ENCODE data around the gene RAD51B. TPM values are rescaled to one million over a fixed set of nuclear protein-coding genes. Genes with fewer than 3 reads are reported as not detected.

RAD51B gene
- total and polyA plus RNA-seq, 9 donors: 21.6 to 70.1 (median 35.1) TPM

GRCh38 chr14:68645371-68645770 lies 825.8 kb downstream of the RAD51B start:
- Histone ChIP-seq H3K9me3 (no peaks in the 10 kb centered on the region), H3K27ac (no peak overlapping the region), H3K27me3 (no peaks in the 10 kb centered on the region), H3K4me1 (ENCODE audit: insufficient read depth) (peaks cover 3% of the 10 kb centered on the region), H3K36me3 (no peaks in the 10 kb centered on the region), H3K4me3 (no peak overlapping the region)
- WGBS, 3 donors: 49 to 64% (median 60%) methylated on average over 2 of the region's 2 CpGs
- intact Hi-C loops (cut with DNase I): no loop called here
- TF ChIP-seq EP300 (IDR thresholded peaks at IDR 0.05) (no peak), POLR2A (IDR thresholded peaks at IDR 0.05) (no peak), CTCF (IDR thresholded peaks at IDR 0.05) (no peak)
- no peak for DNase-seq

GRCh38 chr14:68649476-68650189 lies 830.1 kb downstream of the RAD51B start:
- no peaks in the 10 kb centered on the region for H3K27me3 ChIP-seq
- H3K4me3 ChIP-seq: no peak overlapping the region
- H3K9me3 ChIP-seq: no peaks in the 10 kb centered on the region
- H3K27ac ChIP-seq: no peak overlapping the region
- no peaks in the 10 kb centered on the region for H3K36me3 ChIP-seq
- H3K4me1 ChIP-seq (ENCODE audit: insufficient read depth): peaks cover 26% of the 10 kb centered on the region
- WGBS, 3 donors: 85 to 94% (median 91%) methylated on average over 7 of the region's 7 CpGs
- DNase-seq: peak in 2 of 5 donors; percentile 10 to 13
- no peak for TF ChIP-seq POLR2A (IDR thresholded peaks at IDR 0.05)
- TF ChIP-seq CTCF (IDR thresholded peaks at IDR 0.05): no peak
- TF ChIP-seq EP300 (IDR thresholded peaks at IDR 0.05): no peak
- intact Hi-C loops (cut with DNase I): loop anchor here in 3 of 4 donors (10.0 kb wide), 3 partner anchors 85 to 255 kb away; no protein-coding TSS in a partner anchor

- H3K4me1 ChIP-seq (ENCODE audit: insufficient read depth): peaks cover 31% of the 10 kb centered on the region
- no peaks in the 10 kb centered on the region for H3K9me3 ChIP-seq
- no peak for TF ChIP-seq CTCF (IDR thresholded peaks at IDR 0.05)
- TF ChIP-seq POLR2A (IDR thresholded peaks at IDR 0.05): no peak
- no peak for TF ChIP-seq EP300 (IDR thresholded peaks at IDR 0.05)
- no peaks in the 10 kb centered on the region for H3K27me3 ChIP-seq
- no peaks in the 10 kb centered on the region for H3K36me3 ChIP-seq
- intact Hi-C loops (cut with DNase I): loop anchor here in 3 of 4 donors (10.0 kb wide), 3 partner anchors 86 to 256 kb away; no protein-coding TSS in a partner anchor
- peak overlapping the region in 1 of 2 donors; percentile 80 for H3K27ac ChIP-seq
- H3K4me3 ChIP-seq: no peak overlapping the region
- DNase-seq: peak in 1 of 5 donors; percentile 4
These were observed 830.9 kb downstream of the RAD51B start for GRCh38 chr14:68650404-68650994.

- DNase-seq: peak in 2 of 5 donors; percentile 3 to 17
- H3K4me1 ChIP-seq (ENCODE audit: insufficient read depth): peaks cover 37% of the 10 kb centered on the region
- H3K27me3 ChIP-seq: no peaks in the 10 kb centered on the region
- H3K4me3 ChIP-seq: no peak overlapping the region
- H3K9me3 ChIP-seq: no peaks in the 10 kb centered on the region
- intact Hi-C loops (cut with DNase I): loop anchor here in 3 of 4 donors (10.0 kb wide), 3 partner anchors 86 to 256 kb away; no protein-coding TSS in a partner anchor
- no peaks in the 10 kb centered on the region for H3K36me3 ChIP-seq
- WGBS, 3 donors: 81 to 87% (median 82%) methylated on average over 4 of the region's 4 CpGs
- H3K27ac ChIP-seq: peak overlapping the region; percentile 46 to 80
- TF ChIP-seq POLR2A (IDR thresholded peaks at IDR 0.05): no peak
- no peak for TF ChIP-seq CTCF (IDR thresholded peaks at IDR 0.05)
- no peak for TF ChIP-seq EP300 (IDR thresholded peaks at IDR 0.05)
These were observed 831.5 kb downstream of the RAD51B start for GRCh38 chr14:68651075-68651474.

Data from ovary (tissue), 9 donors.